NT2/D1 (cell line): ENCODE measurements around the gene SUPT20HL1.

Source experiments
- SUZ12 ChIP-seq: IDR thresholded peaks from 2 replicates; pipeline ENCODE4 v1.6.1; 2011; ENCODE audit not compliant: insufficient read length, insufficient read depth; ENCODE audit errors: extremely low read depth
- YY1 ChIP-seq: IDR thresholded peaks from 2 replicates; pipeline ENCODE4 v1.6.1; 2011; ENCODE audit not compliant: insufficient read length, insufficient read depth

DNA sequence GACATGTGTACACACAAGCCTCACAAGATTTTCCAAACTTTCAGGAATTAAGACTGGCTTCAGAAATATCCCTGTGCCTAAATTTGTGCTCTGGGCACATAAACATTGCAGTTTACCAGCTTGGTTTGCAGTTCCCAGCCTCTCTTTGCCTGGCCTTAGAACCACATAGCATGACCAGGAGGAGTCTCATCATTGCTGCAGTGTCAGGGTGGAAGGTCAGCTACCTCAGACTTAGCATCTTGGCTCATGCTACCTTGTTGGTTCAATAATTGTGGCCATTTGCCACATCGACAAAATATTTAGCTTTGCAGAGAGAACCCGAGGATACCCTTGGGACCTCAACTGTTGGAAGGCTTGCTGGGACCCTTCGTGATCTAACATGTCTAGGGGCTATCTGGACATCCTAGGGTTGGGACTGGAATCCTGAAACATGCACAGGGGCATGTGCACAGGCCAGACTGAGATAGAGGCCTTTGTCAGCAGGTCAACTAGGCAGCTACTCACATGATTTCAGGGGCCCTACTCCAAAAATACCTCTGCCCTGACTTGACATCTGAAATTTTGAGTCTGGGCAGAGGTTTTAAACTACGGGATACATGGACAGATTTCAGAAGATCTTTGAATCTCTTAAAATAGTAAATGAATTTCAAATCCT lies 38.6 kb upstream of the SUPT20HL1 start:
- TF ChIP-seq YY1 (no peak), SUZ12 (no peak)
